ENCODE results near the gene NR6A1. TPM values are rescaled to one million over a fixed set of nuclear protein-coding genes. Genes with fewer than 3 reads are reported as not detected.
A peak's percentile ranks its signal among the peaks of the same experiment; 100 is the strongest.

Gene NR6A1
- total RNA-seq: 1 to 10 TPM in 3 of 7 donors, under 1 TPM in 4; 0.57 to 1.7 (median 1.00) TPM
- polyA plus RNA-seq: 1 to 10 TPM in 1 of 2 donors, under 1 TPM in 1; 0.29 to 1.5 TPM
- long read RNA-seq, donor 1, partial matches to known transcripts: 1 of 2 reads
- long read RNA-seq, donor 1, other reads (novel, unspliced or antisense): 1 of 2 reads
- long read RNA-seq, donor 2, full-length matches to known transcripts: 8 of 17 reads
- long read RNA-seq, donor 2, partial matches to known transcripts: 9 of 17 reads
- long read RNA-seq, donor 2, other reads (novel, unspliced or antisense): 0 of 17 reads
- long read RNA-seq, donor 3: 0 reads

- TF ChIP-seq, protein P1, sequence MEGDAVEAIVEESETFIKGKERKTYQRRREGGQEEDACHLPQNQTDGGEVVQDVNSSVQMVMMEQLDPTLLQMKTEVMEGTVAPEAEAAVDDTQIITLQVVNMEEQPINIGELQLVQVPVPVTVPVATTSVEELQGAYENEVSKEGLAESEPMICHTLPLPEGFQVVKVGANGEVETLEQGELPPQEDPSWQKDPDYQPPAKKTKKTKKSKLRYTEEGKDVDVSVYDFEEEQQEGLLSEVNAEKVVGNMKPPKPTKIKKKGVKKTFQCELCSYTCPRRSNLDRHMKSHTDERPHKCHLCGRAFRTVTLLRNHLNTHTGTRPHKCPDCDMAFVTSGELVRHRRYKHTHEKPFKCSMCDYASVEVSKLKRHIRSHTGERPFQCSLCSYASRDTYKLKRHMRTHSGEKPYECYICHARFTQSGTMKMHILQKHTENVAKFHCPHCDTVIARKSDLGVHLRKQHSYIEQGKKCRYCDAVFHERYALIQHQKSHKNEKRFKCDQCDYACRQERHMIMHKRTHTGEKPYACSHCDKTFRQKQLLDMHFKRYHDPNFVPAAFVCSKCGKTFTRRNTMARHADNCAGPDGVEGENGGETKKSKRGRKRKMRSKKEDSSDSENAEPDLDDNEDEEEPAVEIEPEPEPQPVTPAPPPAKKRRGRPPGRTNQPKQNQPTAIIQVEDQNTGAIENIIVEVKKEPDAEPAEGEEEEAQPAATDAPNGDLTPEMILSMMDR (IDR thresholded peaks at IDR 0.05): peak in 1 of 3 donors; percentile 27
- TF ChIP-seq EP300 (IDR thresholded peaks at IDR 0.05) (no peak), POLR2A (IDR thresholded peaks at IDR 0.05) (peak; percentile 17)
- Histone ChIP-seq H3K9me3 (no peaks in the 10 kb centered on the region), H3K27ac (no peak within 1 kb of the TSS), H3K4me3 (peak within 1 kb of the TSS; percentile 89), H3K36me3 (no peaks in the 10 kb centered on the region), H3K4me1 (ENCODE audit: insufficient read depth) (no peaks in the 10 kb centered on the region), H3K27me3 (no peaks in the 10 kb centered on the region)
- peak; percentile 94 to 98 (median 96) for DNase-seq
- intact Hi-C loops (cut with DNase I): loop anchor here in 2 of 4 donors (5.0 to 10.0 kb wide), 3 partner anchors 371 to 606 kb away; partner anchors contain the start of gene SCAI (in 2 of the 2)
- WGBS, 3 donors: 0 to 1% (median 1%) methylated on average over 32 to 82 of the region's 82 CpGs
Observed at GRCh38 chr9:124771021-124771866, at the start of gene NR6A1. Gene NR6A1 (minus strand): TSS chr9:124771311.

GRCh38 chr9:124818431-124819281 lies 47.5 kb upstream of the NR6A1 start:
- Histone ChIP-seq H3K9me3 (no peaks in the 10 kb centered on the region), H3K27ac (no peak overlapping the region), H3K4me3 (no peak overlapping the region), H3K4me1 (ENCODE audit: insufficient read depth) (no peaks in the 10 kb centered on the region), H3K27me3 (no peaks in the 10 kb centered on the region), H3K36me3 (no peaks in the 10 kb centered on the region)
- TF ChIP-seq, protein P1 (IDR thresholded peaks at IDR 0.05): no peak
- no peak for TF ChIP-seq POLR2A (IDR thresholded peaks at IDR 0.05)
- TF ChIP-seq EP300 (IDR thresholded peaks at IDR 0.05): no peak
- no peak for DNase-seq
- intact Hi-C loops (cut with DNase I): no loop called here
- WGBS, 3 donors: 58 to 76% (median 66%) methylated on average over 18 of the region's 18 CpGs

GRCh38 chr9:124815601-124816000 lies 44.5 kb upstream of the NR6A1 start:
- Histone ChIP-seq H3K27ac (no peak overlapping the region), H3K4me3 (no peak overlapping the region), H3K27me3 (no peaks in the 10 kb centered on the region), H3K9me3 (no peaks in the 10 kb centered on the region), H3K36me3 (no peaks in the 10 kb centered on the region), H3K4me1 (ENCODE audit: insufficient read depth) (no peaks in the 10 kb centered on the region)
- 77 to 89% (median 85%) methylated on average over 5 of the region's 5 CpGs for WGBS, 3 donors
- DNase-seq: no peak
- intact Hi-C loops (cut with DNase I): no loop called here
- no peak for TF ChIP-seq EP300 (IDR thresholded peaks at IDR 0.05)
- TF ChIP-seq, protein P1 (IDR thresholded peaks at IDR 0.05): no peak

DNA sequence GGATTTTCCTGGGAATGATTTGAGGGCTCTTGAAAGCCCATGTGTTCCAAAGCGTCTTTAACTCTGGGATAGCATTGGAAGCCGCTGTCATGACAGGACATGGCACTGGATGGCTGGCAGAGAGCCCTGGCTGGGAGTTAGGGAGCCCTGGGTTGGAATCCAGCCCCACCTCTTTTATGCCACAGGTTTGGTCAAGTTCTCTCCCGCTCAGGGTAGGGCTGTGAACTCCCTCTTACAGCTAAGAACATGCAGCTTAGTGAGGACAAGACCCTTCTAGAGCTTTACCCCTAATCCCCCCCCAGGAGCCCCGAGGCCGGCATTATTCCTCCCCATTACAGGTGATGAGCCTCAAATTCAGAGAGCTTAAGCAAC lies 43.0 kb upstream of the NR6A1 start:
- H3K36me3 ChIP-seq: no peaks in the 10 kb centered on the region
- no peak for DNase-seq
- intact Hi-C loops (cut with DNase I): no loop called here
- H3K4me1 ChIP-seq (ENCODE audit: insufficient read depth): no peaks in the 10 kb centered on the region
- TF ChIP-seq, protein P1 (IDR thresholded peaks at IDR 0.05): no peak
- no peak for TF ChIP-seq EP300 (IDR thresholded peaks at IDR 0.05)
- TF ChIP-seq POLR2A (IDR thresholded peaks at IDR 0.05): no peak
- H3K27ac ChIP-seq: no peak overlapping the region
- no peaks in the 10 kb centered on the region for H3K27me3 ChIP-seq
- no peak overlapping the region for H3K4me3 ChIP-seq
- WGBS, 3 donors: 79 to 89% (median 87%) methylated on average over 5 of the region's 5 CpGs
- H3K9me3 ChIP-seq: no peaks in the 10 kb centered on the region

Data from ovary (tissue), 10 donors.